Right lobe of liver (tissue), 6 donors: ENCODE results near the gene PLD6. TPM values are rescaled to one million over a fixed set of nuclear protein-coding genes. Genes with fewer than 3 reads are reported as not detected.
"Not testable (repeated sequence)": the region's sequence is repeated elsewhere in the genome, so short reads cannot be mapped to it uniquely, and the experiment has no call there.

Experiments
- ATAC-seq, 4 donors: fragments of 200-7000 bp; cut with Tn5 transposase; one replicate each; pipeline ENCODE4 v1.9.1; 2020; ENCODE audit warnings: mild to moderate bottlenecking in 4 of 4, moderate library complexity in 4 of 4
- DNase-seq, 3 donors: peaks; one replicate each; pipeline ENCODE4 v3.0.0-alpha.2; 2020
- H3K27ac ChIP-seq, 3 donors: fragments of 200-600 bp; one replicate each; pipeline ENCODE4 v1.8.0; 2022
- H3K27me3 ChIP-seq, 2 donors: fragments of 200-600 bp; one replicate each; pipeline ENCODE4 v1.8.0; 2022
- H3K36me3 ChIP-seq, 4 donors: fragments of 200-600 bp; sonication (generic) in 1 of 4; one replicate each; pipeline versions ENCODE4 v1.5.1 to v1.8.0; 2017 to 2022; ENCODE audit warnings: control low read depth in 1 of 4
- H3K4me1 ChIP-seq, 4 donors: fragments of 200-600 bp; sonication (generic) in 1 of 4; one replicate each; pipeline versions ENCODE4 v1.5.1 to v1.8.0; 2017 to 2022; ENCODE audit warnings: control low read depth in 1 of 4
- H3K4me3 ChIP-seq, 3 donors: fragments of 200-600 bp; one replicate each; pipeline ENCODE4 v1.8.0; 2022
- H3K9me3 ChIP-seq, 4 donors: fragments of 200-600 bp; sonication (generic) in 1 of 4; one replicate each; pipeline versions ENCODE4 v1.5.1 to v1.8.0; 2017 to 2022; ENCODE audit warnings: control low read depth in 1 of 4
- CTCF ChIP-seq, 4 donors: fragments of 200-600 bp in 3 of 4; fragments of 450-650 bp in 1 of 4; IDR thresholded peaks; one replicate each; pipeline versions ENCODE4 v1.5.1 to v1.8.0; 2016 to 2022; ENCODE audit warnings: antibody characterized with exemption in 4 of 4, mild to moderate bottlenecking in 2 of 4
- POLR2A ChIP-seq: fragments of 450-650 bp; IDR thresholded peaks from one replicate; pipeline ENCODE4 v1.6.1; 2017; ENCODE audit warnings: antibody characterized with exemption, mild to moderate bottlenecking
- WGBS: methylation state at CpG from one replicate; pipeline ENCODE4 v1.1.6; 2018; ENCODE audit warnings: low coverage, low lambda C conversion rate; ENCODE audit not compliant: insufficient coverage; ENCODE audit errors: missing lambda C conversion rate; 5-methylcytosine and 5-hydroxymethylcytosine counted together
- intact Hi-C, 2 donors: fragments of 100-400 bp; cut with DNase I; formaldehyde crosslinking; loops; one replicate each; pipeline versions ENCODE4 v1.11.2 to v1.14.1; 2022
- total RNA-seq, 6 experiments: library from RNA; depleted of rRNA in 2 of 6; stranded (reverse); fragments of >200 nt in 2 of 6; fragmentation: NEBNext Ultra II Directional in 3 of 6; extraction: Animal tissue kit (Norgen Biotek cat#: 25700) in 3 of 6; gene quantifications; one replicate each; pipeline versions ENCODE4 v1.1.0 to v1.2.4, GENCODE V29; 2016 to 2023
- donor health status: DM: no; HTN: yes; CAD: no.
- donor health status: DM: no; HTN: no; CAD: no.
- donor health status: DM: no; HTN: no; CAD: no.
- donor health status: DM: no; HTN: yes; CAD: no.
- donor health status: DM: no; HTN: yes; CAD: no.

PLD6 gene
- total RNA-seq, 6 experiments from 2014 or later: 0.68 to 3.6 (median 2.8) TPM

GRCh38 chr17:17186551-17187505, 19.3 kb downstream of the PLD6 start:
- intact Hi-C loops: no loop called here
- Histone ChIP-seq H3K4me1 (no peaks in the 10 kb centered on the region), H3K27me3 (no peaks in the 10 kb centered on the region), H3K36me3 (peaks cover 0 to 22% (median 0%) of the 10 kb centered on the region in 4 donors), H3K27ac (no peak overlapping the region), H3K9me3 (no peaks in the 10 kb centered on the region), H3K4me3 (no peak overlapping the region)
- WGBS: 69% methylated on average over 8 of the region's 14 CpGs
- TF ChIP-seq POLR2A: no peak
- no peak for TF ChIP-seq CTCF (IDR thresholded peaks at IDR 0.05)
- DNase-seq: no peak
- ATAC-seq: no peak

- intact Hi-C loops: no loop called here
- H3K27me3 ChIP-seq: no peaks in the 10 kb centered on the region
- H3K4me1 ChIP-seq: no peaks in the 10 kb centered on the region
- ATAC-seq: no peak
- no peaks in the 10 kb centered on the region for H3K9me3 ChIP-seq
- 44% methylated on average over 2 of the region's 3 CpGs for WGBS
- no peak for TF ChIP-seq CTCF (IDR thresholded peaks at IDR 0.05)
- no peak for TF ChIP-seq POLR2A
- peaks cover 0 to 29% (median under 1%) of the 10 kb centered on the region in 4 donors for H3K36me3 ChIP-seq
- no peak overlapping the region for H3K27ac ChIP-seq
- no peak overlapping the region for H3K4me3 ChIP-seq
- DNase-seq: no peak
Observed at GRCh38 chr17:17186051-17186450, 20.1 kb downstream of the PLD6 start.

- H3K27ac ChIP-seq, intact Hi-C loops, H3K4me1 ChIP-seq, DNase-seq, H3K27me3 ChIP-seq, H3K4me3 ChIP-seq, H3K9me3 ChIP-seq: not testable (repeated sequence)
- H3K36me3 ChIP-seq: peaks cover 0 to 38% (median 5%) of the 10 kb centered on the region in 4 donors
- 43% methylated on average over 9 of the region's 13 CpGs for WGBS
- ATAC-seq: peak; percentile 21 to 49 (median 24)
Observed at GRCh38 chr17:17184985-17185757, 21.0 kb downstream of the PLD6 start.

GRCh38 chr17:17183744-17184143, 22.4 kb downstream of the PLD6 start:
- no peaks in the 10 kb centered on the region for H3K4me1 ChIP-seq
- H3K27me3 ChIP-seq: no peaks in the 10 kb centered on the region
- intact Hi-C loops: no loop called here
- 83% methylated on average over 2 of the region's 4 CpGs for WGBS
- no peak for ATAC-seq
- TF ChIP-seq CTCF (IDR thresholded peaks at IDR 0.05): no peak
- no peak for TF ChIP-seq POLR2A
- no peak for DNase-seq
- no peaks in the 10 kb centered on the region for H3K9me3 ChIP-seq
- H3K4me3 ChIP-seq: no peak overlapping the region
- peaks cover 0 to 49% (median 12%) of the 10 kb centered on the region in 4 donors for H3K36me3 ChIP-seq
- no peak overlapping the region for H3K27ac ChIP-seq
